Endothelial cell of umbilical vein (primary cell): ENCODE data around the gene MIOS. TPM values are rescaled to one million over a fixed set of nuclear protein-coding genes. Genes with fewer than 3 reads are reported as not detected.
"Not testable (repeated sequence)": the region's sequence is repeated elsewhere in the genome, so short reads cannot be mapped to it uniquely, and the experiment has no call there.

Experiments used
- BruUV-seq: library from RNA; stranded (reverse); fragments of 400-500 nt; replicated peaks from 2 replicates; lab custom pipeline; 2021; lab: Mats Ljungman, UMichigan
- CTCF ChIA-PET: fragments of 300-600, 350-600 bp; sonication (Branson Sonifier 250); formaldehyde crosslinking; loops from one replicate; lab custom pipeline; 2021; ENCODE audit warnings: antibody characterized with exemption, inconsistent platforms; lab: Charles Lee
- POLR2A ChIA-PET: fragments of 300-600, 350-600 bp; sonication (Branson Sonifier 250); formaldehyde crosslinking; loops from one replicate; lab custom pipeline; 2021; ENCODE audit warnings: antibody characterized with exemption, inconsistent platforms; lab: Charles Lee
- DNase-seq: peaks from one replicate; pipeline ENCODE4 v3.0.0-alpha.2; 2011; ENCODE audit warnings: low read depth, low spot score
- FAIRE-seq: peaks from 2 replicates; lab custom pipeline; 2011; peaks lifted over from hg19 to GRCh38; lab: Jason Lieb, UNC
- H2AFZ ChIP-seq: 2 replicates; pipeline ENCODE4 v1.6.0; 2012; ENCODE audit warnings: low read depth, low read length, control low read depth, inconsistent platforms
- H3K27ac ChIP-seq: 2 replicates; pipeline ENCODE4 v1.5.1; 2011; ENCODE audit warnings: low read depth, mild to moderate bottlenecking, control low read depth, low read length, moderate library complexity; ENCODE audit not compliant: insufficient read depth
- H3K27me3 ChIP-seq, 2 experiments: 2 replicates each; pipeline versions ENCODE4 v1.6.0 to v1.6.1; 2011; ENCODE audit warnings: low read length in 2 of 2, mixed read lengths in 1 of 2; ENCODE audit not compliant: control insufficient read depth in 2 of 2, insufficient read depth in 2 of 2
- H3K36me3 ChIP-seq, 2 experiments: 2 replicates in 1 of 2; 3 replicates in 1 of 2; pipeline ENCODE4 v1.5.1; 2011; ENCODE audit warnings: low read length in 2 of 2, mild to moderate bottlenecking in 1 of 2, moderate library complexity in 1 of 2; ENCODE audit not compliant: control insufficient read depth in 2 of 2, insufficient read depth in 2 of 2; ENCODE audit errors: extremely low read depth in 1 of 2
- H3K4me1 ChIP-seq: 3 replicates; pipeline ENCODE4 v1.5.1; 2011; ENCODE audit warnings: mild to moderate bottlenecking, low read length; ENCODE audit not compliant: control insufficient read depth, insufficient read depth; ENCODE audit errors: extremely low read depth
- H3K4me2 ChIP-seq: 2 replicates; pipeline ENCODE4 v1.6.1; 2011; ENCODE audit warnings: low read length, control low read depth, mixed read lengths; ENCODE audit not compliant: insufficient read depth
- H3K4me3 ChIP-seq, 3 experiments: fragments of 200-600 bp in 1 of 3; sonication (generic), shearing (Covaris generic) in 1 of 3; replicated peaks in 1 of 3; 2 replicates each; pipeline ENCODE4 v1.5.1; 2011 to 2016; ENCODE audit warnings: control low read depth in 3 of 3, low read length in 3 of 3, mild to moderate bottlenecking in 2 of 3, inconsistent platforms in 1 of 3, low read depth in 1 of 3, moderate library complexity in 1 of 3; ENCODE audit not compliant: insufficient read depth in 1 of 3
- H3K79me2 ChIP-seq: 2 replicates; pipeline ENCODE4 v1.6.0; 2012; ENCODE audit warnings: low read length, inconsistent platforms; ENCODE audit not compliant: control insufficient read depth, insufficient read depth
- H3K9ac ChIP-seq: replicated peaks from 2 replicates; pipeline ENCODE3; 2011; ENCODE audit warnings: low read length, control low read depth; ENCODE audit not compliant: insufficient read depth; ENCODE audit errors: extremely low read depth
- H3K9me1 ChIP-seq: replicated peaks from 3 replicates; pipeline ENCODE4 v1.6.0; 2011; ENCODE audit warnings: mild to moderate bottlenecking, low read length; ENCODE audit not compliant: control insufficient read depth, insufficient read depth; ENCODE audit errors: extremely low read depth
- H3K9me3 ChIP-seq: replicated peaks from 2 replicates; pipeline ENCODE4 v1.5.1; 2012; ENCODE audit warnings: low read length, inconsistent platforms; ENCODE audit not compliant: control insufficient read depth, insufficient read depth
- H4K20me1 ChIP-seq: replicated peaks from 2 replicates; pipeline ENCODE3; 2011; ENCODE audit warnings: mild to moderate bottlenecking, low read length; ENCODE audit not compliant: control insufficient read depth, insufficient read depth; ENCODE audit errors: extremely low read depth
- FOS ChIP-seq: IDR thresholded peaks from 2 replicates; pipeline ENCODE4 v1.6.1; 2011; ENCODE audit warnings: mild to moderate bottlenecking, low read length, moderate library complexity, borderline replicate concordance; ENCODE audit not compliant: insufficient read depth
- GATA2 ChIP-seq: IDR thresholded peaks from 2 replicates; pipeline ENCODE4 v1.7.0; 2011; ENCODE audit warnings: low read depth, mild to moderate bottlenecking, moderate library complexity, mixed read lengths, low read length; ENCODE audit not compliant: insufficient read length, insufficient read depth
- JUN ChIP-seq: IDR thresholded peaks from 2 replicates; pipeline ENCODE4 v1.6.1; 2011; ENCODE audit warnings: borderline replicate concordance, low read depth; ENCODE audit not compliant: insufficient read length, insufficient read depth
- dilution Hi-C: fragments of 300-500 bp; cut with MboI; formaldehyde crosslinking; loops from one replicate; pipeline ENCODE4 v1.15.0; 2019; ENCODE audit warnings: low sequenced_read_pairs; ENCODE audit not compliant: extremely low pct_ligation_motif_present
- intact Hi-C: fragments of 100-400 bp; cut with micrococcal nuclease; formaldehyde crosslinking; loops from one replicate; pipeline ENCODE4 v1.10.0; 2022
- polyA plus RNA-seq, 4 experiments: library from polyadenylated mRNA; depleted of rRNA in 3 of 4; stranded (reverse) in 3 of 4; unstranded in 1 of 4; fragments of >200 nt; gene quantifications; 2 replicates each; pipeline versions ENCODE4 v1.2.1 to v1.2.3, GENCODE V29; 2011 to 2012; ENCODE audit warnings: missing spikeins in 1 of 4
- total RNA-seq: library from RNA; stranded (reverse); gene quantifications from 2 replicates; pipeline ENCODE4 v1.2.3, GENCODE V29; 2021
- TF ChIP-seq, protein P1 (sequence below), 2 donors: IDR thresholded peaks; 1 replicate in 1 of 2; 2 replicates in 1 of 2; pipeline ENCODE4 v1.5.1; 2011; ENCODE audit warnings: low read length in 2 of 2, mild to moderate bottlenecking in 2 of 2, moderate library complexity in 2 of 2, control low read depth in 1 of 2, inconsistent platforms in 1 of 2, low read depth in 1 of 2; ENCODE audit not compliant: insufficient read depth in 1 of 2; ENCODE audit errors: extremely low read depth in 1 of 2

MIOS gene
- total and polyA plus RNA-seq, 2 donors (not counting 3 experiments of a cell fraction or from before 2014, with no cell fraction given) = 8.5 to 16.8 TPM

DNA sequence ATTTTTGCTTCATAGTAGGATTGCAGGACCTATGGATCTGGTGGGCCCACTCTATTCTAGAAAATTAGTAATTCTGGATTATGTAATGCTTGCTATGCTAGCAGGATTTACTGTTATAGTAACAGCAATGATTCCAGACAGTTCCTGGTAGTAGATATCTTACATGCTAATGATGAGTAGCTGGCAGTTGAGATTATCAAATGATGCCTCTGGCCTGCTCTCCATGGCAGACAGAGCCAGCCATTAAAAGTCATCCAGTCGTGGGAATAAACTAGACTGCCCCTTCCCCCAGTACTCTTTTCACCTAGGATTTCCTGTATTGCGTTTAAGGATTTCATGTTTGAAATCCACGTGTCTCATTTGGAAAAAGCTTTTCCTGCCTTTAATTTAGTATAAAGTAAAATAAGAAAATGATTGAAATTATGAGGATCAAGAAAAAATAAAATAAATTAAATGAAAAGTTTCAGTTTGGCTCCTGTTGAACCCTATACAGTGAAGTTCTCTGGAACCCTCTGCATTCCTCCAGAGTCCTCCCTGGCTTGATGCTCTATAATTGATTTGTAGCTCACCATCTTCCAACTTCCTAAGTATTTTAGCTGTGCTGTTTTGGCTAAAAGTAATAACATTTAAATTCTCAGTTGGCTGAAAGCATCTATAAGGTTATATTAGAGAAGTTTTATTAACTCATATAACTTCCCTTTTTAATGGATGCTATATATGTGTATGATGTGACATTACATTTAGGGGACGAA is 88.5 kb downstream of the MIOS start:
- POLR2A ChIA-PET = no interaction called here
- H3K9ac ChIP-seq = no peak overlapping the region
- no TSS peak for BruUV-seq
- no peak overlapping the region for H2AFZ ChIP-seq
- H3K79me2 ChIP-seq = no peaks in the 10 kb centered on the region
- H3K9me1 ChIP-seq = no peaks in the 10 kb centered on the region
- no peak overlapping the region for H3K4me3 ChIP-seq
- no peak for TF ChIP-seq GATA2
- no peak for TF ChIP-seq FOS
- TF ChIP-seq, protein P1, sequence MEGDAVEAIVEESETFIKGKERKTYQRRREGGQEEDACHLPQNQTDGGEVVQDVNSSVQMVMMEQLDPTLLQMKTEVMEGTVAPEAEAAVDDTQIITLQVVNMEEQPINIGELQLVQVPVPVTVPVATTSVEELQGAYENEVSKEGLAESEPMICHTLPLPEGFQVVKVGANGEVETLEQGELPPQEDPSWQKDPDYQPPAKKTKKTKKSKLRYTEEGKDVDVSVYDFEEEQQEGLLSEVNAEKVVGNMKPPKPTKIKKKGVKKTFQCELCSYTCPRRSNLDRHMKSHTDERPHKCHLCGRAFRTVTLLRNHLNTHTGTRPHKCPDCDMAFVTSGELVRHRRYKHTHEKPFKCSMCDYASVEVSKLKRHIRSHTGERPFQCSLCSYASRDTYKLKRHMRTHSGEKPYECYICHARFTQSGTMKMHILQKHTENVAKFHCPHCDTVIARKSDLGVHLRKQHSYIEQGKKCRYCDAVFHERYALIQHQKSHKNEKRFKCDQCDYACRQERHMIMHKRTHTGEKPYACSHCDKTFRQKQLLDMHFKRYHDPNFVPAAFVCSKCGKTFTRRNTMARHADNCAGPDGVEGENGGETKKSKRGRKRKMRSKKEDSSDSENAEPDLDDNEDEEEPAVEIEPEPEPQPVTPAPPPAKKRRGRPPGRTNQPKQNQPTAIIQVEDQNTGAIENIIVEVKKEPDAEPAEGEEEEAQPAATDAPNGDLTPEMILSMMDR (IDR thresholded peaks at IDR 0.05; ENCODE audit: extremely low read depth in 1 of 2, insufficient read depth in 1 of 2, low read depth in 1 of 2, low read length in 2 of 2) = no peak
- no peak for TF ChIP-seq JUN
- no peak overlapping the region for H3K4me2 ChIP-seq
- H3K4me1 ChIP-seq = no peaks in the 10 kb centered on the region
- intact Hi-C loops (no loop called here), dilution Hi-C loops (no loop called here)
- H3K9me3 ChIP-seq = no peaks in the 10 kb centered on the region
- CTCF ChIA-PET = interaction anchor here (0.6 kb wide), 1 partner anchor 26 kb away, joined by 3 read pairs; no protein-coding TSS in a partner anchor
- no peak overlapping the region for H3K27ac ChIP-seq
- DNase-seq = no peak
- no peaks in the 10 kb centered on the region for H3K27me3 ChIP-seq
- H4K20me1 ChIP-seq = no peaks in the 10 kb centered on the region
- H3K36me3 ChIP-seq = no peaks in the 10 kb centered on the region
- FAIRE-seq = no peak

GRCh38 chr7:7656459-7656858 is 89.8 kb downstream of the MIOS start:
- H3K9me3 ChIP-seq, H2AFZ ChIP-seq, H3K79me2 ChIP-seq, H3K9ac ChIP-seq, dilution Hi-C loops, H3K4me2 ChIP-seq, H3K27me3 ChIP-seq, H3K9me1 ChIP-seq, intact Hi-C loops, CTCF ChIA-PET, FAIRE-seq, POLR2A ChIA-PET, H3K4me3 ChIP-seq, BruUV-seq, H4K20me1 ChIP-seq, H3K27ac ChIP-seq, DNase-seq, H3K4me1 ChIP-seq, H3K36me3 ChIP-seq: not testable (repeated sequence)

Other genes starting within 250 kb of the MIOS start
- not detected in 2 replicates for gene COL28A1, start 31.0 kb upstream of the MIOS start, total RNA-seq
- not detected in 2 replicates for gene COL28A1, start 31.0 kb upstream of the MIOS start, polyA plus RNA-seq
- gene UMAD1, start 73.9 kb downstream of the MIOS start, total RNA-seq = 6.1 and 6.6 TPM in 2 replicates
- 3.6 and 5.6 TPM in 2 replicates for gene UMAD1, start 73.9 kb downstream of the MIOS start, polyA plus RNA-seq
- 34.4 and 38.0 TPM in 2 replicates for gene RPA3, start 151.7 kb downstream of the MIOS start, total RNA-seq
- gene RPA3, start 151.7 kb downstream of the MIOS start, polyA plus RNA-seq = 9.3 and 15.6 TPM in 2 replicates